GM12878 (cell line): ENCODE results near the gene OOSP4B. TPM values are rescaled to one million over a fixed set of nuclear protein-coding genes. Genes with fewer than 3 reads are reported as not detected.

Source experiments
- ATAC-seq: fragments of 200-7000 bp; cut with Tn5 transposase; 3 replicates; pipeline ENCODE4 v1.9.1; 2020; ENCODE audit warnings: mild to moderate bottlenecking, moderate library complexity
- BruUV-seq: library from RNA; stranded (reverse); fragments of 400-500 nt; replicated peaks from 2 replicates; lab custom pipeline; 2021; lab: Mats Ljungman, UMichigan
- CTCF ChIA-PET: fragments of 300-600 bp; sonication (Branson Sonifier 250); formaldehyde crosslinking; extraction: SDS; loops from one replicate; lab custom pipeline; 2021; ENCODE audit warnings: inconsistent platforms; lab: Yijun Ruan, JAX
- POLR2A ChIA-PET: fragments of 350-600 bp; formaldehyde crosslinking; extraction: SDS; loops from one replicate; lab custom pipeline; 2021; ENCODE audit warnings: inconsistent platforms; lab: Charles Lee
- RAD21 ChIA-PET: fragments of 300-600 bp; sonication (Branson Sonifier 250); formaldehyde crosslinking; loops from one replicate; lab custom pipeline; 2023; ENCODE audit warnings: antibody characterized with exemption; ENCODE audit not compliant: unreplicated experiment; lab: Charles Lee
- SMC1A ChIA-PET: fragments of 300-600 bp; sonication (Branson Sonifier 250); formaldehyde crosslinking; loops from one replicate; lab custom pipeline; 2023; ENCODE audit not compliant: unreplicated experiment, uncharacterized antibody; lab: Charles Lee
- DNase-seq: peaks from one replicate; pipeline ENCODE4 v3.0.0-alpha.2; 2011; ENCODE audit warnings: low read depth, low spot score
- FAIRE-seq: peaks from 3 replicates; lab custom pipeline; 2011; peaks lifted over from hg19 to GRCh38; lab: Jason Lieb, UNC
- H2AFZ ChIP-seq: 2 replicates; pipeline ENCODE4 v1.6.0; 2011; ENCODE audit warnings: low read depth, low read length, control low read depth; ENCODE audit not compliant: control insufficient read depth
- H3K27ac ChIP-seq: 2 replicates; pipeline ENCODE4 v1.5.1; 2011; ENCODE audit warnings: control low read depth; ENCODE audit not compliant: control insufficient read depth, insufficient read depth
- H3K27me3 ChIP-seq, 2 experiments: replicated peaks in 1 of 2; 2 replicates each; pipeline versions ENCODE4 v1.6.0 to v1.6.1; 2011; ENCODE audit warnings: low read length in 1 of 2; ENCODE audit not compliant: control insufficient read depth in 2 of 2, insufficient read depth in 2 of 2
- H3K36me3 ChIP-seq, 2 experiments: 2 replicates each; pipeline ENCODE4 v1.5.1; 2011; ENCODE audit warnings: low read length in 1 of 2; ENCODE audit not compliant: control insufficient read depth in 2 of 2, insufficient read depth in 2 of 2
- H3K4me1 ChIP-seq: 2 replicates; pipeline ENCODE4 v1.6.1; 2011; ENCODE audit warnings: mild to moderate bottlenecking, low read length, moderate library complexity, mixed read lengths; ENCODE audit not compliant: control insufficient read depth, insufficient read depth
- H3K4me2 ChIP-seq: 2 replicates; pipeline ENCODE4 v1.6.0; 2011; ENCODE audit warnings: control low read depth; ENCODE audit not compliant: control insufficient read depth, insufficient read depth
- H3K4me3 ChIP-seq: fragments of 200-600 bp; sonication (generic); 2 replicates; pipeline ENCODE4 v1.5.1; 2016
- H3K79me2 ChIP-seq: 2 replicates; pipeline ENCODE4 v1.6.0; 2011; ENCODE audit warnings: low read length; ENCODE audit not compliant: control insufficient read depth, insufficient read depth
- H3K9ac ChIP-seq: 2 replicates; pipeline ENCODE4 v1.8.0; 2011; ENCODE audit warnings: low read length, control low read depth, mixed read lengths; ENCODE audit not compliant: control insufficient read depth, insufficient read depth
- H3K9me3 ChIP-seq: replicated peaks from 3 replicates; pipeline ENCODE4 v1.5.1; 2011; ENCODE audit warnings: mild to moderate bottlenecking, low read length; ENCODE audit not compliant: control insufficient read depth, insufficient read depth
- H4K20me1 ChIP-seq: 2 replicates; pipeline ENCODE4 v1.6.0; 2011; ENCODE audit not compliant: control insufficient read depth, insufficient read depth
- CREB1 ChIP-seq: IDR thresholded peaks from 2 replicates; pipeline ENCODE4 v1.6.1; 2012; ENCODE audit warnings: low read depth, mild to moderate bottlenecking, inconsistent platforms
- E2F4 ChIP-seq: IDR thresholded peaks from 2 replicates; pipeline ENCODE4 v1.6.1; 2012; ENCODE audit warnings: low read depth, low read length, improper control_type of control experiment
- ESRRA ChIP-seq: IDR thresholded peaks from 2 replicates; pipeline ENCODE4 v1.6.1; 2012; ENCODE audit warnings: mild to moderate bottlenecking, low read length, improper control_type of control experiment
- ETV6 ChIP-seq, 2 experiments: fragments of 450-650 bp in 1 of 2; IDR thresholded peaks in 1 of 2; conservative IDR thresholded peaks in 1 of 2; 2 replicates each; pipeline ENCODE4 v1.6.1; 2014; ENCODE audit warnings: antibody characterized with exemption in 1 of 2, borderline replicate concordance in 1 of 2, low read depth in 1 of 2, mild to moderate bottlenecking in 1 of 2, moderate library complexity in 1 of 2
- FOXK2 ChIP-seq: fragments of 450-650 bp; IDR thresholded peaks from 2 replicates; pipeline ENCODE4 v1.6.1; 2017; ENCODE audit warnings: mild to moderate bottlenecking, moderate library complexity
- MLLT1 ChIP-seq: fragments of 450-650 bp; IDR thresholded peaks from 2 replicates; pipeline ENCODE4 v1.6.1; 2016; ENCODE audit warnings: mild to moderate bottlenecking
- RCOR1 ChIP-seq: conservative IDR thresholded peaks from 2 replicates; pipeline ENCODE4 v1.6.1; 2012; ENCODE audit warnings: low read depth, low read length, improper control_type of control experiment
- RUNX3 ChIP-seq: IDR thresholded peaks from 2 replicates; pipeline ENCODE4 v1.6.1; 2012; ENCODE audit warnings: low read length, inconsistent platforms
- SMAD5 ChIP-seq: IDR thresholded peaks from 2 replicates; pipeline ENCODE4 v1.6.1; 2016; ENCODE audit warnings: antibody characterized with exemption, low read depth
- USF2 ChIP-seq: IDR thresholded peaks from 2 replicates; pipeline ENCODE4 v1.6.1; 2011; ENCODE audit warnings: low read depth, low read length, improper control_type of control experiment, borderline replicate concordance
- WGBS: methylation state at CpG from one replicate; pipeline ENCODE4 v1.1.6; 2016; ENCODE audit warnings: low lambda C conversion rate; ENCODE audit not compliant: insufficient replicate concordance, insufficient coverage; ENCODE audit errors: missing lambda C conversion rate; 5-methylcytosine and 5-hydroxymethylcytosine counted together
- in situ Hi-C: fragments of 300-500 bp; cut with MboI; formaldehyde crosslinking; loops from 9 replicates; pipeline ENCODE4 v1.14.3; 2018; ENCODE audit warnings: mixed read lengths
- intact Hi-C: fragments of 100-400 bp; cut with micrococcal nuclease; formaldehyde crosslinking; loops from one replicate; pipeline ENCODE4 v1.14.2; 2022; ENCODE audit not compliant: unreplicated experiment
- polyA plus RNA-seq, 11 experiments: library from polyadenylated mRNA; depleted of rRNA in 4 of 11; unstranded in 6 of 11; stranded (reverse) in 5 of 11; fragments of >200 nt; fragmentation: Nextera tagmentation in 4 of 11; fragmentation: Illumina TruSeq in 1 of 11; extraction: Ambion mirVana in 4 of 11; extraction: Trizol in 1 of 11; gene quantifications; 1 replicate in 1 of 11; 2 replicates in 10 of 11; pipeline versions ENCODE4 v1.2.1 to v1.2.3, GENCODE V29; 2011 to 2016; ENCODE audit warnings: inconsistent platforms in 2 of 11, missing spikeins in 2 of 11, low read depth in 1 of 11
- total RNA-seq, 4 experiments: library from RNA; depleted of rRNA in 3 of 4; stranded (reverse); fragments of >200 nt in 3 of 4; fragmentation: Illumina TruSeq in 1 of 4; extraction: Trizol in 1 of 4; gene quantifications; 2 replicates each; pipeline versions ENCODE4 v1.2.1 to v1.2.3, GENCODE V29; 2013 to 2021

OOSP4B gene
- total and polyA plus RNA-seq, 10 of the 15 experiments (the other 5 are each of a cell fraction or from before 2014, with no cell fraction given): not detected

GRCh38 chr11:59973097-59973496 lies 43.9 kb upstream of the OOSP4B start:
- no TSS peak for BruUV-seq
- CTCF ChIA-PET: no interaction called here
- no peaks in the 10 kb centered on the region for H3K9me3 ChIP-seq
- intact Hi-C loops: no loop called here
- no peaks in the 10 kb centered on the region for H3K4me1 ChIP-seq
- H3K36me3 ChIP-seq: no peaks in the 10 kb centered on the region
- H2AFZ ChIP-seq: no peak overlapping the region
- ATAC-seq (no peak), DNase-seq (no peak), FAIRE-seq (no peak)
- SMC1A ChIA-PET: no interaction called here
- in situ Hi-C loops: no loop called here
- H3K4me2 ChIP-seq: no peak overlapping the region
- H3K79me2 ChIP-seq: no peaks in the 10 kb centered on the region
- POLR2A ChIA-PET: no interaction called here
- no peaks in the 10 kb centered on the region for H4K20me1 ChIP-seq
- H3K9ac ChIP-seq: no peak overlapping the region
- H3K4me3 ChIP-seq: no peak overlapping the region
- H3K27me3 ChIP-seq: no peaks in the 10 kb centered on the region; a peak in 1 of 4 replicates
- WGBS: 24% methylated on average over 5 of the region's 5 CpGs
- H3K27ac ChIP-seq: no peak overlapping the region
- RAD21 ChIA-PET: no interaction called here
- TF ChIP-seq FOXK2: no peak
- TF ChIP-seq ESRRA: no peak
- no peak for TF ChIP-seq ETV6 (conservative IDR thresholded peaks at IDR 0.05 in 1 of 2, IDR thresholded peaks at IDR 0.05 in 1 of 2; ENCODE audit: borderline replicate concordance in 1 of 2, low read depth in 1 of 2)

GRCh38 chr11:59981106-59981770 lies 35.7 kb upstream of the OOSP4B start:
- H3K36me3 ChIP-seq: no peaks in the 10 kb centered on the region
- no TSS peak for BruUV-seq
- intact Hi-C loops (loop anchor here (10.0 kb wide), 1 partner anchor 274 kb away; no protein-coding TSS in a partner anchor), in situ Hi-C loops (no loop called here)
- ChIA-PET RAD21 (no interaction called here), POLR2A (no interaction called here), SMC1A (interaction anchor here (1.6 kb wide), 1 partner anchor 16 kb away, joined by 4 read pairs; no protein-coding TSS in a partner anchor), CTCF (no interaction called here)
- DNase-seq (no peak), FAIRE-seq (no peak), ATAC-seq (no peak)
- H3K4me1 ChIP-seq: no peaks in the 10 kb centered on the region
- H3K79me2 ChIP-seq: no peaks in the 10 kb centered on the region
- no peak overlapping the region for H3K4me3 ChIP-seq
- H3K4me2 ChIP-seq: no peak overlapping the region
- H3K9ac ChIP-seq: no peak overlapping the region
- H3K9me3 ChIP-seq: no peaks in the 10 kb centered on the region
- WGBS: 72% methylated on average over 4 of the region's 4 CpGs
- H3K27me3 ChIP-seq: no peaks in the 10 kb centered on the region; a peak in 1 of 4 replicates
- H3K27ac ChIP-seq: no peak overlapping the region
- H4K20me1 ChIP-seq: no peaks in the 10 kb centered on the region
- no peak overlapping the region for H2AFZ ChIP-seq
- no peak for TF ChIP-seq CREB1
- no peak for TF ChIP-seq E2F4
- no peak for TF ChIP-seq RUNX3
- no peak for TF ChIP-seq RCOR1
- no peak for TF ChIP-seq USF2
- no peak for TF ChIP-seq MLLT1
- TF ChIP-seq FOXK2: no peak
- TF ChIP-seq ETV6 (conservative IDR thresholded peaks at IDR 0.05 in 1 of 2, IDR thresholded peaks at IDR 0.05 in 1 of 2; ENCODE audit: borderline replicate concordance in 1 of 2, low read depth in 1 of 2): no peak
- TF ChIP-seq SMAD5: no peak
